CD4-positive, alpha-beta T cell (primary cell): Measurements from ENCODE around the gene FNDC3A. TPM values are rescaled to one million over a fixed set of nuclear protein-coding genes. Genes with fewer than 3 reads are reported as not detected.
"Not testable (repeated sequence)": the region's sequence is repeated elsewhere in the genome, so short reads cannot be mapped to it uniquely, and the experiment has no call there.

Experiments
- ATAC-seq: fragments of 200-7000 bp; cut with Tn5 transposase; one replicate; pipeline ENCODE4 v1.10.0; 2022; ENCODE audit warnings: mild to moderate bottlenecking; ENCODE audit not compliant: poor library complexity
- CTCF ChIA-PET: fragments of 350-600 bp; sonication (Branson Sonifier 250); formaldehyde crosslinking; loops from one replicate; lab custom pipeline; 2021; ENCODE audit warnings: antibody characterized with exemption, inconsistent platforms; lab: Charles Lee
- POLR2A ChIA-PET: fragments of 350-600 bp; sonication (Branson Sonifier 250); formaldehyde crosslinking; loops from one replicate; lab custom pipeline; 2021; ENCODE audit warnings: antibody characterized with exemption, inconsistent platforms; lab: Charles Lee
- DNase-seq, 14 experiments: peaks; one replicate each; pipeline ENCODE4 v3.0.0-alpha.2; 2013 to 2020; ENCODE audit warnings: mixed read lengths in 2 of 14
- H3K27ac ChIP-seq, 2 donors: one replicate each; pipeline versions ENCODE4 v1.5.1 to v1.7.0; 2013; ENCODE audit warnings: low read length in 2 of 2, low read depth in 1 of 2, mild to moderate bottlenecking in 1 of 2
- H3K27me3 ChIP-seq, 2 experiments: 1 replicate in 1 of 2; 2 replicates in 1 of 2; pipeline versions ENCODE4 v1.6.1 to v1.7.0; 2013; ENCODE audit warnings: low read length in 2 of 2, control low read depth in 1 of 2, mild to moderate bottlenecking in 1 of 2, moderate library complexity in 1 of 2; ENCODE audit not compliant: insufficient read depth in 2 of 2, control insufficient read depth in 1 of 2
- H3K36me3 ChIP-seq: one replicate; pipeline ENCODE4 v1.6.1; 2013; ENCODE audit warnings: low read length, control low read depth; ENCODE audit not compliant: insufficient read depth
- H3K4me1 ChIP-seq: one replicate; pipeline ENCODE4 v1.6.1; 2013; ENCODE audit warnings: low read length, control low read depth; ENCODE audit not compliant: insufficient read depth
- H3K4me3 ChIP-seq: one replicate; pipeline ENCODE4 v1.5.1; 2013; ENCODE audit warnings: mild to moderate bottlenecking, low read length, moderate library complexity
- H3K9me3 ChIP-seq, 2 experiments: 1 replicate in 1 of 2; 2 replicates in 1 of 2; pipeline versions ENCODE4 v1.6.1 to v1.7.0; 2013; ENCODE audit warnings: low read length in 2 of 2, mild to moderate bottlenecking in 2 of 2, control low read depth in 1 of 2, moderate library complexity in 1 of 2; ENCODE audit not compliant: control insufficient read depth in 1 of 2, insufficient read depth in 1 of 2
- H3K27ac Mint-ChIP-seq: one replicate; pipeline ENCODE4 v1.8.0; 2020; ENCODE audit warnings: mixed read lengths
- H3K27me3 Mint-ChIP-seq: one replicate; pipeline ENCODE4 v1.8.0; 2021; ENCODE audit warnings: mixed read lengths
- H3K36me3 Mint-ChIP-seq: one replicate; pipeline ENCODE4 v1.8.0; 2021; ENCODE audit warnings: low read depth, mixed read lengths
- H3K4me1 Mint-ChIP-seq: one replicate; pipeline ENCODE4 v1.8.0; 2021; ENCODE audit warnings: low read depth, mixed read lengths
- H3K4me3 Mint-ChIP-seq: one replicate; pipeline ENCODE4 v1.8.0; 2020; ENCODE audit warnings: mild to moderate bottlenecking, mixed read lengths
- H3K9me3 Mint-ChIP-seq: one replicate; pipeline ENCODE4 v1.8.0; 2020; ENCODE audit warnings: mixed read lengths
- intact Hi-C, 2 experiments: fragments of 100-400 bp; cut with DNase I in 1 of 2; cut with micrococcal nuclease in 1 of 2; formaldehyde crosslinking; loops; one replicate each; pipeline versions ENCODE4 v1.15.1 to v1.9.0; 2023 to 2025; cut with DNase I, micrococcal nuclease
- total RNA-seq, 174 experiments: library from RNA in 2 of 174; stranded (reverse) in 2 of 174; gene quantifications; one replicate each; pipeline ENCODE4 v1.2.3 and lab custom pipeline; 2021 to 2026
- TF ChIP-seq, protein P1 (sequence below): fragments of 200-600 bp; IDR thresholded peaks from one replicate; pipeline ENCODE4 v1.8.0; 2022; ENCODE audit warnings: antibody characterized with exemption, mild to moderate bottlenecking

FNDC3A gene
- total RNA-seq, 2 experiments from 2014 or later = 27.7 to 28.6 TPM

DNA sequence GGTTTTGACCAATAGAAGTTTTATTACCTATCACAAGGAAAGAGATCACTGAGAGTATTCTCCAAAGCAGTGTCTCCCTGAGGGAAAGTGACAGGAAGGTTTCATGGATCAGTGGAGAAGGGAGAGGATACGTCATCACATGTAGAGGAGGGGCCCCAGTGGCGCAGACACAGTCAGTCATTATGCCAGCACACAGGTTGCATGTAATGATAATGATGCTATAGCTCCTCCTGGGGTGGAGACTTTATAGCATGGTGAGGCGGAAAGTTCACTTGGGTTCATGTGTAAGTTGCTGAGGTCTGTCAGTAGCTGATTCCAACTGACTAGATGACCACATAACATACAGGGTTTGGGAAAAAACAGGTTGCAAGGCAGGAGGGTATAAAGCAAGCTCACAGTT is 88.8 kb downstream of the FNDC3A start:
- Mint-ChIP-seq H3K36me3 (peaks cover 42% of the 10 kb centered on the region), H3K4me1 (peaks cover 13% of the 10 kb centered on the region), H3K27me3 (no peaks in the 10 kb centered on the region), H3K27ac (no peak overlapping the region), H3K9me3 (peaks cover 2% of the 10 kb centered on the region), H3K4me3 (no peak overlapping the region)
- peaks cover 6% of the 10 kb centered on the region for H3K36me3 ChIP-seq
- ATAC-seq = no peak
- ChIA-PET POLR2A (no interaction called here), CTCF (interaction anchor here (0.5 kb wide), 1 partner anchor 381 kb away, joined by 3 read pairs; no protein-coding TSS in a partner anchor)
- no peaks in the 10 kb centered on the region for H3K4me1 ChIP-seq
- H3K27me3 ChIP-seq = no peaks in the 10 kb centered on the region
- TF ChIP-seq, protein P1, sequence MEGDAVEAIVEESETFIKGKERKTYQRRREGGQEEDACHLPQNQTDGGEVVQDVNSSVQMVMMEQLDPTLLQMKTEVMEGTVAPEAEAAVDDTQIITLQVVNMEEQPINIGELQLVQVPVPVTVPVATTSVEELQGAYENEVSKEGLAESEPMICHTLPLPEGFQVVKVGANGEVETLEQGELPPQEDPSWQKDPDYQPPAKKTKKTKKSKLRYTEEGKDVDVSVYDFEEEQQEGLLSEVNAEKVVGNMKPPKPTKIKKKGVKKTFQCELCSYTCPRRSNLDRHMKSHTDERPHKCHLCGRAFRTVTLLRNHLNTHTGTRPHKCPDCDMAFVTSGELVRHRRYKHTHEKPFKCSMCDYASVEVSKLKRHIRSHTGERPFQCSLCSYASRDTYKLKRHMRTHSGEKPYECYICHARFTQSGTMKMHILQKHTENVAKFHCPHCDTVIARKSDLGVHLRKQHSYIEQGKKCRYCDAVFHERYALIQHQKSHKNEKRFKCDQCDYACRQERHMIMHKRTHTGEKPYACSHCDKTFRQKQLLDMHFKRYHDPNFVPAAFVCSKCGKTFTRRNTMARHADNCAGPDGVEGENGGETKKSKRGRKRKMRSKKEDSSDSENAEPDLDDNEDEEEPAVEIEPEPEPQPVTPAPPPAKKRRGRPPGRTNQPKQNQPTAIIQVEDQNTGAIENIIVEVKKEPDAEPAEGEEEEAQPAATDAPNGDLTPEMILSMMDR = no peak
- H3K27ac ChIP-seq = no peak overlapping the region
- DNase-seq = no peak
- peaks cover 0 to 4% of the 10 kb centered on the region in 2 experiments for H3K9me3 ChIP-seq
- intact Hi-C loops = no loop called here
- no peak overlapping the region for H3K4me3 ChIP-seq

DNA sequence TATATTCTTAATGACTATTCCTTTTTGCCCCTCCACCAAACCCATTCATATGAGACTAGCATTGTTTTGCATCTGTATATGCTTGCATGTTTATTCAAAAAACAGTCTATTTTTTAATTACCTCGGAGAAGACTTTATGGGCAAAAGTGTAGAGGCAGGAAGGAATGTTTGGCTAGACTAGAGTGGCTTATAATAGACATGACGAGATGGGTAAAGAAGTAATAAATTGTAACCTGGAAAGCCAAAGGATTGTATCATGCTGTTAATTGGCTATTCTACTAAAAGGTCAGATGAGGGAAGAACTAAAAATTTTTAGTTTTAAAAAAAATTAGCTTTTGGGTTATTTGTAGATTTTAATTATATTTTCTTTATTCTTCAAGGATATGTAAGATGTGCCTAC is 91.1 kb downstream of the FNDC3A start:
- Mint-ChIP-seq H3K27ac (no peak overlapping the region), H3K4me1 (peaks cover 17% of the 10 kb centered on the region), H3K9me3 (peaks cover 2% of the 10 kb centered on the region), H3K36me3 (peaks cover 53% of the 10 kb centered on the region), H3K4me3 (no peak overlapping the region), H3K27me3 (no peaks in the 10 kb centered on the region)
- DNase-seq (no peak), ATAC-seq (no peak)
- CTCF ChIA-PET = no interaction called here
- H3K27me3 ChIP-seq = no peaks in the 10 kb centered on the region
- H3K4me3 ChIP-seq = no peak overlapping the region
- H3K36me3 ChIP-seq = peaks cover 6% of the 10 kb centered on the region
- POLR2A ChIA-PET = no interaction called here
- no peak overlapping the region for H3K27ac ChIP-seq
- intact Hi-C loops = no loop called here
- H3K4me1 ChIP-seq = no peaks in the 10 kb centered on the region
- H3K9me3 ChIP-seq = peaks cover 0 to 4% of the 10 kb centered on the region in 2 experiments
- TF ChIP-seq, protein P1 = no peak

DNA sequence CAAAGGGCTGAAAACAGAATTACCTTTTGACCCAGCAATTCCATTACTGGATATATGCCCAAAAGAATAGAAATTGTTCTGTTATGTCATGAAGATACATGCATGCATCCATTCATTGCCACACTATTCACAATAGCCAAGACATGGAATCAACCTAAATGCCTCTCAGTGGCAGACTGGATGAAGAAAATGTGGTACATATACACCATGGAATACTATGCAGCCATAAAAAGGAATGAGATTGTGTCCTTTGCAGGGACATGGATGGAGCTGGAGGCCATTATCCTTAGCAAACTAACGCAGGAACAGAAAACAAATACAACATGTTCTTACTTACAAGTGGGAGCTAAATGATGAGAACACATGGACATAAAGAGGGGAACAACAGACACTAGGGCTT is 92.8 kb downstream of the FNDC3A start:
- H3K27me3 ChIP-seq, H3K9me3 ChIP-seq, H3K27me3 Mint-ChIP-seq, POLR2A ChIA-PET, H3K4me3 Mint-ChIP-seq, H3K4me3 ChIP-seq, DNase-seq, CTCF ChIA-PET, ATAC-seq, H3K27ac ChIP-seq, H3K27ac Mint-ChIP-seq, H3K4me1 ChIP-seq, H3K36me3 ChIP-seq, intact Hi-C loops, H3K4me1 Mint-ChIP-seq, H3K9me3 Mint-ChIP-seq: not testable (repeated sequence)
- H3K36me3 Mint-ChIP-seq = peaks cover 47% of the 10 kb centered on the region

DNA sequence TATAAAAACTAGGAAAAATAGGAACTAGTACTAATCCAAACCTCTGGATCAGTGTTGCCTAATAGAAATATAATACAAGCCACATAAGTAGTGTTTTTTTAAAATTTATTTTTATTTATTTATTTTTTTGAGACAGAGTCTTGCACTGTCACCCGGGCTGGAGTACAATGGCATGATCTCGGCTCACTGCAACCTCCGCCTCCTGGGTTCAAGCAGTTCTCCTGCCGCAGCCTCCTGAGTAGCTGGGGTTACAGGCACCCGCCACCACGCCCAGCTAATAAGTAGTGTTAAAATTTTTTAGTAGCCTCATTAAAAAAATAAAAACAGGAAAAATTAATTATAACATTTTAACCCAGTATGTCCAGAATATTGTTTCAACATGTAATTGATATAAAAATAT is 94.3 kb downstream of the FNDC3A start:
- CTCF ChIA-PET, H3K36me3 ChIP-seq, H3K4me1 Mint-ChIP-seq, H3K27me3 ChIP-seq, DNase-seq, H3K9me3 ChIP-seq, H3K9me3 Mint-ChIP-seq, H3K27ac Mint-ChIP-seq, H3K27me3 Mint-ChIP-seq, H3K4me1 ChIP-seq, H3K4me3 Mint-ChIP-seq, H3K4me3 ChIP-seq, H3K27ac ChIP-seq, intact Hi-C loops, ATAC-seq: not testable (repeated sequence)
- POLR2A ChIA-PET = interaction anchor here (0.6 kb wide), 1 partner anchor 760 kb away, joined by 6 read pairs; no protein-coding TSS in a partner anchor
- peaks cover 42% of the 10 kb centered on the region for H3K36me3 Mint-ChIP-seq
